HG03342 (cell line): ENCODE data around the gene WDR48.
"Not testable (repeated sequence)": the region's sequence is repeated elsewhere in the genome, so short reads cannot be mapped to it uniquely, and the experiment has no call there.

Source experiments
- ATAC-seq: cut with Tn5 transposase; IDR thresholded peaks from one replicate; pipeline ENCODE4 v1.9.1; 2021; ENCODE audit warnings: mild to moderate bottlenecking, moderate library complexity; ENCODE audit not compliant: unreplicated experiment

The WDR48 gene

DNA sequence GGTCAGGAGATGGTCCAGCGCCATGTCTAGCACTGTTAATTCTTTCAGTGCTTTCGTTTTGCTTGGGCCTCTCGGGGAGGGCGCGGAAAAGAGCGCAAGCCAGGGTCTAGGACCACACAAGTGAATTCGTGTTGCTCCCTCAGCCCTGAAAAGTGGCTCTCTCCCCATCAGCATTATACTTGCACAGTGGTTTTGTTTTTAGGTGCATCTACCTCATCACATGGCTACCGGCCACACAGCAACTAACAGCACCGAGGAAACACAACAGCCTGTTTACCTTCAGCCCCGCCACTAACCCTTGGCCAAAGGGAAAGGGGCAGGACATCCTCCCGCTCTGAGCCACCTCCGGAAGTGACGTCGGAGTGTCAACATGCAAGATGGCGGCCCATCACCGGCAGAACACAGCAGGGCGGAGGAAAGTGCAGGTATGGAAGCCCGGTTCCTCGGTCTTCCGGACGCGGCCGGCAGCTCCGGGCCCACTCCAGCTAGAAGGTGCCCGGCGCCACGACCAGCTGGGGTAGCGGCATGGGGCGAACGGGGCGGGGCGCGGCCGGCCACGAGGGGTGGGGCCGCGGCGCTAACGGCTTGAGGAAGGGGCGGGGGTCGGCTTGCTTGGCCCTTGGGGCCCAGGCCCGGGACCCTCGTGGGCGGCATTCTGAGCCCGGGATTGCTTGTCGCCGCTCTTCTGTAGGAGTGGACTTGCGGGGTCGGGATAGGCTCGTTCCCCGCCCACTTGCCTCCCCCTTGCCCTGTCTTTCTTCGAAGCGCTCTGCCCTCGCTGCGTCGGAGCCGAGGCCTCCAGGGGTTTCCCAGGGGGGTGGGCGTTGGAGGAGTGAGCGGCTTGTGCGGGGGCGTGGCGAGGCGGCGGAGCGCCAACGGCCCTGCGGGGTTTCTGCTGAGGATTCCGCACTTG is at the start of gene WDR48, which contains the start of gene SCN11A:
Gene WDR48 (plus strand): TSS at position 368 of the 913 bp plus-strand sequence. CDS start 10 bp downstream, at position 378.
Gene SCN11A (minus strand): TSS at position 296 of the 913 bp plus-strand sequence. CDS start 101,582 bp downstream, outside the sequence.
- peak; percentile 98 for ATAC-seq

DNA sequence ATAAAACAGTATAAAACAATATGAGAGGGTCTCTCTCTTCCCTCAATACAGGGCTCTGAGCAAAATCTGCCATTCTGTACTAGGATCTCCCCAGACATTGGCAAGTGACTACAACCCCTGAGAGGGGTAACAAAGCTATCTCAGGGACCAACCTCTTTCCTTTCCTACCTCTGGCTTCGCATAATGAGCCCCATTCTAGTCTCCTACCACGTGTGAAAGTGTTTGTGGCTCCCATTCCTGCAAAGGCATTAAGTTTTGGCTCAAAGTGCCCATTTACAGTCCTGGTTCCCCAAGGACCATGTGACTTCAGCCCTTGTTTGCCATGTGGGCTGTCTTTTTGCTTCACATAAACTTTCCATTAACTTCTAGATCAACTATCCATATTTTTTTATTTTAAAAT is 46.5 kb upstream of the WDR48 start:
- ATAC-seq, result no peak

GRCh38 chr3:39011191-39011736 is 40.6 kb upstream of the WDR48 start:
- ATAC-seq, result no peak

DNA sequence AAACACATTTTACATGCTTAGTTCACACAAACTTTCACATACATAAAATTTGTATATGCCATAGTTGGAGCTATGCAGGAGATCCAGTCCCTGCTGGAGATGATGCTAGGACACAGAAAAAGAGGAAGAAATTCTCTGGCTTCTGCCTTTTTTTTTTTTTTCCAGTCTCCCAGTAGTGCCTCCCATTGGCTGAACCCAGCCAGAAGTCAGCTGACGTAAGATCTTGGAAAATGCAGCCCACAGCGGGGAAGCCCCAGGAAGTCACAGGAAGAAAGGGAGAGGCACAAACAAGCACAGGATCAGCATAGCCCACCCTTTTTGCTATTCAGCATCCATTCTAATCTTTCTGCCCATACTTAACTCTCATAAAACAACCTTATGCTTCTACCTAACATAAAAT is 38.5 kb upstream of the WDR48 start:
- no peak for ATAC-seq

DNA sequence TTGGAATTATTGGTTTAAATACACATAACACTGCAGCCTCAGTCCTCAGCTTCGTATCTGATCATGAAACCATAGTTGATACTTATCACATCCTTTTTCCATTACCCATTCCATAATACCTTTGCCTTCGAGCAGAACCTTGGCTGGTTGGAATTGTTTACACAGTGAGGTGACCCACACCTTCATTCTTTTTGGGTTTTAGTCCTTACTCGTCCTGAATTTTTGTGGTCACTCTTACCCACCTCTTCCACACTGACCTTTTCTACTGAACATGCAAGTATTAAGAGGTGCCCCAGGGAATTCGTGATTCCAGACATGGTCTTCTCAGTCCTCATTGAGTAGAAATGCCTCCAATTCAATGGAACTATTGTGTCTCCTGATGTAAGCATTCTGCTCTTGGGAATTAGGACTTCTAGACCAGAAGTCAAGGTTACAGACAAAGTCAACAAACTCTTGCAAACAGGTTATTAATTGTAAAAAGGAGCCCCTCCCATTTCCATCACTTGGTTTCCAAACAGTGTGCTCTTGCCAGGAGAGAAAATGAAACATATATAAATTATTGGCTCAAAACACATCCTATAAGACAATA is 37.8 kb upstream of the WDR48 start:
- ATAC-seq, result no peak

GRCh38 chr3:39015418-39015817 is 36.4 kb upstream of the WDR48 start:
- no peak for ATAC-seq

- ATAC-seq, result no peak
Observed at GRCh38 chr3:39019299-39019698, 32.5 kb upstream of the WDR48 start.

DNA sequence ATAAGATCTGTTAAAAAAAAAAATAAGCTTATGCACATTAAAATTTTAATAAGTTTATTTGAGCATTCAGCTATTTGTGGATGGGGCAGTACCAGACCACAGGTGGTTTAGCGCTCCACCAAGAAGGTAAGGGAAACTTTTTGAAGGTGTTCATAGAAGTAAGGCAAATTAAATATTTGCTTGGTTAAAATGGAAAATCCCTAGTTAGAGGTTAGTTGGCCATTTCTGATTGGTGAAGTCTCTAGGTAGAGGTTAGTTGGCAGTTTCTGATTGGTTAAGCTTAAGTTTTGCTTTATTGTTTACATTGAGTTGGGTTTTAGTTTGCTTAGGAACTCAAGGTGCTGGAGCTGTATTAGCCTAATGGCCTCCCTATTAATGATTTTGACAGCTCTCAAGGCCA is 30.8 kb upstream of the WDR48 start:
- ATAC-seq, result no peak

DNA sequence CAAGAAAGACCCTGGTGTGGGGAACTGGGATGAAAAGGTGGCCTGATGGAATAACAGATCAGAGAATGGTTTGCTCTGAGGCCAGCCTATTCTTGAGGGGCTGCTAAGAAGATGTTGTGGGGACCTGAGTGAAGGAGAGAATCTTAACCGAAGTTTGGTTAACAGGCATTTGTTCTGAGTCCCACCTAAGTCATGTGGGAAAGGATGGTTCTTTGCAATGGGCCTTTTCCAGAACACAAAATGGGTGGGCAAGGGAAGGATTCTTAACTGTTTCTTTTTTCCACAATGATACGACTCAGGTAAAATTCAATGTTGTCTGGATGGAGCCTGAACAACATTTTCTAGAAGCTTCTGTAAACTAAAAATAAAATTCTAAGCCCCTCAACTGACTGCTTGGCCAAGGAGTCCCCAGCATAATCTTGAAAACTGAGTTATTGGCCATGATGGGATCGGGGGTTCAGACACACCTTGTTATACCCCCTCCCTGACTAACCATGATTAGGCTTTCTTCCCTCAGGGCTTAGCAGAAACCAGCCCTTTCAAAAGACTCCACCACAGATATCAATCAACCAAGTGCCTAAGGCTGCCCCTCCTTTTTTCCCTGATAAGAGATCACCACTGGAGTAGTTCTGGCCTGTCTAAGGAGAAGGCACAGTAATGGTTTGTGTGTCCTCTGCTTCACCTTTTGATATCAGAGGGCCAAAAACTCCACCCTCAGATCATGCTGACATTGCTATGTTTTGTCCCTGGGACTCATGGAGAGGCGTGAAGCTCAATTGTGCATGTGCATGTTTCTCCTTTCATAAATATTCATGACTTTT is 30.1 kb upstream of the WDR48 start:
- no peak for ATAC-seq

DNA sequence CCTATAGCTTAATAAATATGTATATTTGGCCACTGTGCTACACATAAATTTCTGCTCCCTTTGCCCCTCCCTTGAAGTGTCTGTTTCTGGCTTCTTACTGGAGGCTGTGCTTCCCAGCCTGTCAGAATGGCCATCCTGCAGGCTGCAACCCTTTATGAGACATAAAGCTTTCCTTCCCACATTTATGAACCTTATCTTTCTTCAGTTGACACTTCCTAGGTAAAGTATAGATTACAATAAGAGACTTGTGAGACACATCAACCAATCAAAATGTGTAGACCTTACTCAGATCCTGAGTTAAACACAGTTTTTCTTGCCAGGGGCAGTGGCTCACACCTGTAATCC is 29.6 kb upstream of the WDR48 start:
- no peak for ATAC-seq

DNA sequence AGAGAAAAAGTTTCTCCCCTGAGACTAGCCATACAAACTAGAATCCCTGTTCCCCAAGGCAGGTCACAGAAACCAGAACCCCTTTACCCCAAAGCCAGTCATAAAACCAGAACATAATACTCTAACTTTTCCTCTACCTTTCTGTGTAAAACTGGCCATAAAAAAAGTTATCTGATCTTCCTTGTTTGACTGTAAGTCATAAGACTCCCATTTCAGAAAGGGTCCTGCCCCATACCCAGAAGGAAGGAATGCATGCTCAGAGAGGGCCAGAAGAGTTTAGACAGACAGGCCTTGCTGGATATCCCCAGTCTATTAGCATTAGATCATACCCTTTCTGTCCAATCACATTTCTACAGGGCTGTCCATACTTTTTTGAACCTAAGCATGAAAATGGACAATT is 27.3 kb upstream of the WDR48 start:
- ATAC-seq, result no peak

GRCh38 chr3:39025222-39025970 is 26.4 kb upstream of the WDR48 start:
- no peak for ATAC-seq

GRCh38 chr3:39028546-39028945 is 23.3 kb upstream of the WDR48 start:
- ATAC-seq, result no peak

GRCh38 chr3:39029556-39029955 is 22.3 kb upstream of the WDR48 start:
- ATAC-seq, result no peak

DNA sequence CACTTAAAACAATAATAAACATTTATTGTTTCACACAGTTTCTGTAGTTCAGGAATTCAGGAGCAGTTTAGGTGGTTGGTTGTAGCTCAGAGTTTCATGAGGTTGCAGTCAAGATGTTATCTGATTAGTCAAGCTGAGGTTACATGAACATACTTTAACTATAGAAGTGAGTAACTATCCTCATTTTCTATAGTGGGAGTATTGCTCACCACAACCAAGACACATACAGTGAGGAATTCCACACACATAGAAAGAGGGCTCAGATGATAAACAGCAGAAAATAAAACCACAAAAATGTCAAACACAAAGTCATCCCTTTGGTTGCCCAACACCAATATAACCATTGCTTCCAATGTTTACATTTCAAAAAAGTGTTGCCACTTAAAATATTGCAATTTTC is 13.7 kb upstream of the WDR48 start:
- no peak for ATAC-seq

GRCh38 chr3:39050029-39050428 is 1.8 kb upstream of the WDR48 start:
- peak; percentile 23 for ATAC-seq

DNA sequence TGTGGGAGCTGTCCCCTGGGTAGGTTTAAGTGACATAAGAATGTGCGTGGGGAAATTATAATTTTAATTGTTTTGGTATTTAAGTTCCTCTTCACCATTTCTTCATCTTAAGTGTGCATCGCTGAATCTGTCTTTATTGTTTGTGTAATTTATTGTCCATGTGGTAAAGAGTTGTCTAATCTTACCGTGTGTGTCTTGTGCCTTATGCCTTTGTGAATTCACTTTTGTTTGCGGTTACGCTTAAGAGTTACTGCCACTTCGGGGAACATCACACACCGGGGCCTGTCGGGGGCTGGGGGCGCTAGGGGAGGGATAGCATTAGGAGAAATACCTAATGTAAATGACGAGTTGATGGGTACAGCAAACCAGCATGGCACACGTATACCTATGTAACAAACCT is 767 bp downstream of the WDR48 start:
- ATAC-seq, result no peak

- ATAC-seq, result no peak
Observed at GRCh38 chr3:39053696-39054095, 1.9 kb downstream of the WDR48 start.

DNA sequence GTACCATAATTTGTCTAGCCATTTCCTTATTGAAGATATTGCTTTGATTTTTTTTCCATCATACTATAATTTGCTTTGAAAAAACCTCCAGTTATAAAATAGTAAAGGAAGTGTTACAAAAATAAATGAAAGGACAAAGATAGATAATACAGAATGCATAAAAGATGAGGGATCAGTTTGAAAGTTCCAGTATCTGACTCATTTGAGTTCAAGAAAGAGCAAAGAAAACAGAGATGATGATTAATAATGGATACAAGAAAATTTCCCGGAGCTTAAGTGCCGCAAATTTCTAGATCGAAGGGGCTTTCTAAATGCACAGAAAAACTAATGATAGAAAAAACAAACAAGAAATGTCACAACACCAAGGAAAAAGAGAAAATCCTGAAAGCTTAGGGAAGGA is 4.3 kb downstream of the WDR48 start:
- ATAC-seq, result no peak

GRCh38 chr3:39061228-39061627 is 9.4 kb downstream of the WDR48 start:
- not testable (repeated sequence) for ATAC-seq
